ENCODE measurements around the gene AP5B1.

AP5B1 gene

GRCh38 chr11:65778901-65779668 lies 1.7 kb downstream of the AP5B1 start:
- no peak for DNase-seq (ENCODE audit: low read depth in 2 of 2)
- peak overlapping the region; percentile 87 for H3K4me3 ChIP-seq (replicated peaks in 1 of 2; ENCODE audit: low read depth in 2 of 2, low read length in 2 of 2)
- TF ChIP-seq CTCF (IDR thresholded peaks at IDR 0.05; ENCODE audit: low read depth, low read length), result no peak

- DNase-seq (ENCODE audit: low read depth in 2 of 2), result no peak
- H3K4me3 ChIP-seq (replicated peaks in 1 of 2; ENCODE audit: low read depth in 2 of 2, low read length in 2 of 2), result no peak overlapping the region
- TF ChIP-seq CTCF (IDR thresholded peaks at IDR 0.05; ENCODE audit: low read depth, low read length), result no peak
Observed at GRCh38 chr11:65778431-65778900, 2.3 kb downstream of the AP5B1 start.

GRCh38 chr11:65777821-65778361 lies 2.9 kb downstream of the AP5B1 start:
- no peak overlapping the region for H3K4me3 ChIP-seq (replicated peaks in 1 of 2; ENCODE audit: low read depth in 2 of 2, low read length in 2 of 2)
- no peak for TF ChIP-seq CTCF (IDR thresholded peaks at IDR 0.05; ENCODE audit: low read depth, low read length)
- DNase-seq (ENCODE audit: low read depth in 2 of 2), result no peak

- H3K4me3 ChIP-seq (replicated peaks in 1 of 2; ENCODE audit: low read depth in 2 of 2, low read length in 2 of 2), result no peak overlapping the region
- no peak for TF ChIP-seq CTCF (IDR thresholded peaks at IDR 0.05; ENCODE audit: low read depth, low read length)
- DNase-seq (ENCODE audit: low read depth in 2 of 2), result no peak
Observed at GRCh38 chr11:65777241-65777640, 3.5 kb downstream of the AP5B1 start.

- no peak for TF ChIP-seq CTCF (IDR thresholded peaks at IDR 0.05; ENCODE audit: low read depth, low read length)
- DNase-seq (ENCODE audit: low read depth in 2 of 2), result no peak
- no peak overlapping the region for H3K4me3 ChIP-seq (replicated peaks in 1 of 2; ENCODE audit: low read depth in 2 of 2, low read length in 2 of 2)
Observed at GRCh38 chr11:65776710-65777141, 4.0 kb downstream of the AP5B1 start.

- TF ChIP-seq CTCF (IDR thresholded peaks at IDR 0.05; ENCODE audit: low read depth, low read length), result no peak
- DNase-seq (ENCODE audit: low read depth in 2 of 2), result peak; percentile 28 to 53
- H3K4me3 ChIP-seq (replicated peaks in 1 of 2; ENCODE audit: low read depth in 2 of 2, low read length in 2 of 2), result no peak overlapping the region
Observed at GRCh38 chr11:65776196-65776595, 4.6 kb downstream of the AP5B1 start.
